A549 (cell line): ENCODE measurements around the gene VSNL1. TPM values are rescaled to one million over a fixed set of nuclear protein-coding genes. Genes with fewer than 3 reads are reported as not detected.
A peak's percentile ranks its signal among the peaks of the same experiment; 100 is the strongest.

Experiments
- ATAC-seq, 2 experiments: fragments of 200-7000 bp in 1 of 2; fragments of >200 bp in 1 of 2; cut with Nextera tagmentation in 1 of 2; cut with Tn5 transposase in 1 of 2; 3 replicates each; pipeline versions ENCODE4 v1.8.0 to v1.9.1; 2018 to 2020; ENCODE audit warnings: mild to moderate bottlenecking in 1 of 2, moderate library complexity in 1 of 2
- CTCF ChIA-PET: fragments of 300-600 bp; sonication (Branson Sonifier 250); formaldehyde crosslinking; extraction: SDS; loops from one replicate; lab custom pipeline; 2021; ENCODE audit warnings: antibody characterized with exemption, inconsistent platforms; lab: Yijun Ruan, JAX
- POLR2A ChIA-PET: fragments of 350-600 bp; formaldehyde crosslinking; extraction: SDS; loops from one replicate; lab custom pipeline; 2021; ENCODE audit warnings: antibody characterized with exemption, inconsistent platforms; lab: Yijun Ruan, JAX
- DNase-seq, 2 experiments: peaks; one replicate each; pipeline versions ENCODE4 v3.0.0 to v3.0.0-alpha.2; 2011 to 2016; ENCODE audit warnings: low read depth in 1 of 2, low spot score in 1 of 2
- FAIRE-seq: peaks from 2 replicates; lab custom pipeline; 2011; peaks lifted over from hg19 to GRCh38; lab: Jason Lieb, UNC
- H3K27ac ChIP-seq, 2 experiments: fragments of >200 bp; sonication (Bioruptor Twin); formaldehyde crosslinking; 3 replicates each; pipeline ENCODE4 v1.5.1; 2016 to 2017
- H3K4me1 ChIP-seq: fragments of >200 bp; sonication (Bioruptor Twin); formaldehyde crosslinking; 3 replicates; pipeline ENCODE4 v1.6.1; 2016
- H3K4me2 ChIP-seq: fragments of >200 bp; sonication (Bioruptor Twin); formaldehyde crosslinking; 3 replicates; pipeline ENCODE4 v1.6.1; 2016
- H3K4me3 ChIP-seq: fragments of >200 bp; sonication (Bioruptor Twin); formaldehyde crosslinking; 3 replicates; pipeline ENCODE4 v1.5.1; 2016
- H3K9me3 ChIP-seq: fragments of >200 bp; sonication (Bioruptor Twin); formaldehyde crosslinking; 3 replicates; pipeline ENCODE4 v1.6.1; 2016
- BHLHE40 ChIP-seq: IDR thresholded peaks from 2 replicates; pipeline ENCODE4 v1.6.1; 2012; ENCODE audit warnings: low read depth, low read length, inconsistent platforms
- ESRRA ChIP-seq: fragments of 150-350 bp; IDR thresholded peaks from 2 replicates; pipeline ENCODE4 v1.6.1; 2014; ENCODE audit warnings: mild to moderate bottlenecking, low read length, borderline replicate concordance
- FOSB ChIP-seq: fragments of 250-450 bp; sonication (Bioruptor Pico); IDR thresholded peaks from 2 replicates; pipeline ENCODE4 v1.5.0; 2020; ENCODE audit warnings: mild to moderate bottlenecking, moderate library complexity
- FOSL2 ChIP-seq, 2 experiments: fragments of 450-650 bp in 1 of 2; fragments of >200 bp in 1 of 2; sonication (Bioruptor Twin) in 1 of 2; formaldehyde crosslinking; IDR thresholded peaks; 2 replicates each; pipeline versions ENCODE4 v1.5.0 to v1.6.1; 2016 to 2020; ENCODE audit warnings: mild to moderate bottlenecking in 1 of 2, moderate library complexity in 1 of 2
- GATA3 ChIP-seq: IDR thresholded peaks from 2 replicates; pipeline ENCODE4 v1.6.1; 2012; ENCODE audit warnings: borderline replicate concordance
- KDM1A ChIP-seq: fragments of 200-600 bp; sonication (generic); IDR thresholded peaks from 2 replicates; pipeline ENCODE4 v1.6.1; 2016; ENCODE audit warnings: low read depth, mild to moderate bottlenecking
- KDM5A ChIP-seq: fragments of 200-600 bp; sonication (generic); IDR thresholded peaks from 2 replicates; pipeline ENCODE4 v1.6.1; 2016; ENCODE audit warnings: antibody characterized with exemption, mild to moderate bottlenecking
- MAFK ChIP-seq: fragments of 450-650 bp; IDR thresholded peaks from 2 replicates; pipeline ENCODE4 v1.6.1; 2014; ENCODE audit not compliant: partially characterized antibody
- NR3C1 ChIP-seq: fragments of >200 bp; sonication (Bioruptor Twin); formaldehyde crosslinking; IDR thresholded peaks from 3 replicates; pipeline ENCODE4 v1.6.1; 2017
- PHF8 ChIP-seq: fragments of 200-600 bp; sonication (generic); IDR thresholded peaks from 2 replicates; pipeline ENCODE4 v1.6.1; 2016; ENCODE audit warnings: low read depth, mild to moderate bottlenecking, antibody characterized with exemption, moderate library complexity, borderline replicate concordance
- POLR2A ChIP-seq: IDR thresholded peaks from 2 replicates; pipeline ENCODE4 v1.6.1; 2012; ENCODE audit warnings: mild to moderate bottlenecking, low read length
- RARB ChIP-seq: fragments of 250-450 bp; sonication (Bioruptor Pico); IDR thresholded peaks from 2 replicates; pipeline ENCODE4 v1.8.0; 2021; ENCODE audit warnings: mild to moderate bottlenecking, moderate library complexity
- RCOR1 ChIP-seq: fragments of 150-350 bp; IDR thresholded peaks from 2 replicates; pipeline ENCODE4 v1.6.1; 2014; ENCODE audit warnings: antibody characterized with exemption, low read length, low read depth
- RNF2 ChIP-seq: fragments of 200-600 bp; sonication (generic); IDR thresholded peaks from 2 replicates; pipeline ENCODE4 v1.6.1; 2016; ENCODE audit warnings: low read depth, mild to moderate bottlenecking, antibody characterized with exemption, moderate library complexity, borderline replicate concordance
- SREBF2 ChIP-seq: fragments of 450-650 bp; IDR thresholded peaks from 2 replicates; pipeline ENCODE4 v1.6.1; 2014; ENCODE audit warnings: mild to moderate bottlenecking, moderate library complexity
- ZFP36 ChIP-seq: fragments of 450-650 bp; IDR thresholded peaks from 2 replicates; pipeline ENCODE4 v1.6.1; 2014; ENCODE audit warnings: borderline replicate concordance; ENCODE audit not compliant: partially characterized antibody
- WGBS: methylation state at CpG from one replicate; pipeline ENCODE4 v1.1.6; 2017; ENCODE audit errors: missing lambda C conversion rate; 5-methylcytosine and 5-hydroxymethylcytosine counted together
- polyA plus RNA-seq, 4 experiments: library from polyadenylated mRNA; depleted of rRNA in 3 of 4; stranded (reverse); fragments of >200 nt; fragmentation: RNase III in 1 of 4; extraction: RNeasy Plus Mini Kit Qiagen cat#74134 plus additional on column Dnase treatment in 1 of 4; gene quantifications; 2 replicates in 3 of 4; 3 replicates in 1 of 4; pipeline ENCODE4 v1.2.3, GENCODE V29; 2011 to 2017
- TF ChIP-seq, protein P1 (sequence below): fragments of 200-600 bp; sonication (generic); IDR thresholded peaks from 2 replicates; pipeline ENCODE4 v1.6.1; 2016; ENCODE audit warnings: antibody characterized with exemption, mild to moderate bottlenecking, moderate library complexity
- TF ChIP-seq, protein P2 (sequence below): fragments of >200 bp; sonication (Bioruptor Twin); formaldehyde crosslinking; IDR thresholded peaks from 3 replicates; pipeline ENCODE4 v1.5.1; 2016
- TF ChIP-seq, protein P3 (sequence below): fragments of 250-450 bp; sonication (Bioruptor Pico); IDR thresholded peaks from 2 replicates; pipeline ENCODE4 v1.5.0; 2021; ENCODE audit warnings: mild to moderate bottlenecking, moderate library complexity, borderline replicate concordance
- TF ChIP-seq, protein P4 (sequence below): fragments of 150-350 bp; IDR thresholded peaks from 2 replicates; pipeline ENCODE4 v1.6.1; 2014; ENCODE audit warnings: low read depth, mild to moderate bottlenecking, low read length

The VSNL1 gene
- polyA plus RNA-seq, 2 of the 4 experiments (the other 2 are of a cell fraction) = not detected

DNA sequence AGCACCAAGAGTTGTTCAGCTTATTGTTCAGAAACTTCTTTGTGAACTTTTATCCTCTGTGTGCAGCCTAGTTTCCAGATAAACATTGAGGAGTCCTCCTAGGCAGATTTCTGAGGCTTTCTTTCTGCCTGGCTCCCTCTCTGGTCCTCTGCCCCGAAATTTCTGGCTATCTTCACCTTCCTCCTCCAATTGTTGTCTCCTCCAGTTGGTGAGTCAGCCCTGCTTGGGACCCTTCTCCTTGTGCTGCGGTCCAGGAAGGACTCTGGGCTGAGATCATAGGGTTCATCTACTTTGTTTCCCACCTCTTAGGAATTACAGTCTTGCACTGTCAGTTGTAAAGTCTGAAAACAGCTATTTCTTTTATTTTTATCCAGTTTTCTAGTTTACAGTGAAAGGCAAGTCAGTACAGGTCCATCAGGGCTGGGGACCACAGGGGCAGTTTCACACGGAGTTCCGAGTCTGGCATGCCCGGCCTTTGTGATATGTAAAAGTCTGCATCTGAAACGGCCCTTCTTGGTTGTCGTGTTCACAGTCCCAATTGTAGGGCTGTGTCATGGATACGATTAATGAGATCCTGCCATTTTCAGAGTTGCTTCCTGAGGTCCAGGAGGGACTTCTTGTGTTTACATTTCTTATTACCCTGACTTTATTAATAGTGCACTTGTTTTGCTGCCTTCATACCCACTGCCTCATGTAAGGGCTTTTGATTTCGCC, 112.3 kb downstream of the VSNL1 start:
- no peak overlapping the region for H3K27ac ChIP-seq
- ATAC-seq (no peak), DNase-seq (no peak), FAIRE-seq (no peak)
- WGBS = 81% methylated on average over 9 of the region's 9 CpGs
- H3K4me1 ChIP-seq = no peaks in the 10 kb centered on the region
- H3K4me2 ChIP-seq = no peak overlapping the region
- H3K9me3 ChIP-seq = no peaks in the 10 kb centered on the region
- H3K4me3 ChIP-seq = no peak overlapping the region
- TF ChIP-seq MAFK (no peak), POLR2A (no peak), ZFP36 (no peak), KDM1A (no peak), FOSB (CRISPR knock-in tag) (no peak), ESRRA (no peak), FOSL2 (IDR thresholded peaks at IDR 0.05) (no peak), FOSL2 (CRISPR knock-in tag; IDR thresholded peaks at IDR 0.05) (no peak), SREBF2 (no peak), KDM5A (no peak), NR3C1 (no peak), RCOR1 (no peak), RNF2 (no peak), BHLHE40 (no peak), GATA3 (no peak), RARB (CRISPR knock-in tag) (no peak), PHF8 (no peak)
- TF ChIP-seq, protein P1, sequence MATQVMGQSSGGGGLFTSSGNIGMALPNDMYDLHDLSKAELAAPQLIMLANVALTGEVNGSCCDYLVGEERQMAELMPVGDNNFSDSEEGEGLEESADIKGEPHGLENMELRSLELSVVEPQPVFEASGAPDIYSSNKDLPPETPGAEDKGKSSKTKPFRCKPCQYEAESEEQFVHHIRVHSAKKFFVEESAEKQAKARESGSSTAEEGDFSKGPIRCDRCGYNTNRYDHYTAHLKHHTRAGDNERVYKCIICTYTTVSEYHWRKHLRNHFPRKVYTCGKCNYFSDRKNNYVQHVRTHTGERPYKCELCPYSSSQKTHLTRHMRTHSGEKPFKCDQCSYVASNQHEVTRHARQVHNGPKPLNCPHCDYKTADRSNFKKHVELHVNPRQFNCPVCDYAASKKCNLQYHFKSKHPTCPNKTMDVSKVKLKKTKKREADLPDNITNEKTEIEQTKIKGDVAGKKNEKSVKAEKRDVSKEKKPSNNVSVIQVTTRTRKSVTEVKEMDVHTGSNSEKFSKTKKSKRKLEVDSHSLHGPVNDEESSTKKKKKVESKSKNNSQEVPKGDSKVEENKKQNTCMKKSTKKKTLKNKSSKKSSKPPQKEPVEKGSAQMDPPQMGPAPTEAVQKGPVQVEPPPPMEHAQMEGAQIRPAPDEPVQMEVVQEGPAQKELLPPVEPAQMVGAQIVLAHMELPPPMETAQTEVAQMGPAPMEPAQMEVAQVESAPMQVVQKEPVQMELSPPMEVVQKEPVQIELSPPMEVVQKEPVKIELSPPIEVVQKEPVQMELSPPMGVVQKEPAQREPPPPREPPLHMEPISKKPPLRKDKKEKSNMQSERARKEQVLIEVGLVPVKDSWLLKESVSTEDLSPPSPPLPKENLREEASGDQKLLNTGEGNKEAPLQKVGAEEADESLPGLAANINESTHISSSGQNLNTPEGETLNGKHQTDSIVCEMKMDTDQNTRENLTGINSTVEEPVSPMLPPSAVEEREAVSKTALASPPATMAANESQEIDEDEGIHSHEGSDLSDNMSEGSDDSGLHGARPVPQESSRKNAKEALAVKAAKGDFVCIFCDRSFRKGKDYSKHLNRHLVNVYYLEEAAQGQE = no peak
- TF ChIP-seq, protein P2, sequence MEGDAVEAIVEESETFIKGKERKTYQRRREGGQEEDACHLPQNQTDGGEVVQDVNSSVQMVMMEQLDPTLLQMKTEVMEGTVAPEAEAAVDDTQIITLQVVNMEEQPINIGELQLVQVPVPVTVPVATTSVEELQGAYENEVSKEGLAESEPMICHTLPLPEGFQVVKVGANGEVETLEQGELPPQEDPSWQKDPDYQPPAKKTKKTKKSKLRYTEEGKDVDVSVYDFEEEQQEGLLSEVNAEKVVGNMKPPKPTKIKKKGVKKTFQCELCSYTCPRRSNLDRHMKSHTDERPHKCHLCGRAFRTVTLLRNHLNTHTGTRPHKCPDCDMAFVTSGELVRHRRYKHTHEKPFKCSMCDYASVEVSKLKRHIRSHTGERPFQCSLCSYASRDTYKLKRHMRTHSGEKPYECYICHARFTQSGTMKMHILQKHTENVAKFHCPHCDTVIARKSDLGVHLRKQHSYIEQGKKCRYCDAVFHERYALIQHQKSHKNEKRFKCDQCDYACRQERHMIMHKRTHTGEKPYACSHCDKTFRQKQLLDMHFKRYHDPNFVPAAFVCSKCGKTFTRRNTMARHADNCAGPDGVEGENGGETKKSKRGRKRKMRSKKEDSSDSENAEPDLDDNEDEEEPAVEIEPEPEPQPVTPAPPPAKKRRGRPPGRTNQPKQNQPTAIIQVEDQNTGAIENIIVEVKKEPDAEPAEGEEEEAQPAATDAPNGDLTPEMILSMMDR = no peak
- TF ChIP-seq, protein P3, sequence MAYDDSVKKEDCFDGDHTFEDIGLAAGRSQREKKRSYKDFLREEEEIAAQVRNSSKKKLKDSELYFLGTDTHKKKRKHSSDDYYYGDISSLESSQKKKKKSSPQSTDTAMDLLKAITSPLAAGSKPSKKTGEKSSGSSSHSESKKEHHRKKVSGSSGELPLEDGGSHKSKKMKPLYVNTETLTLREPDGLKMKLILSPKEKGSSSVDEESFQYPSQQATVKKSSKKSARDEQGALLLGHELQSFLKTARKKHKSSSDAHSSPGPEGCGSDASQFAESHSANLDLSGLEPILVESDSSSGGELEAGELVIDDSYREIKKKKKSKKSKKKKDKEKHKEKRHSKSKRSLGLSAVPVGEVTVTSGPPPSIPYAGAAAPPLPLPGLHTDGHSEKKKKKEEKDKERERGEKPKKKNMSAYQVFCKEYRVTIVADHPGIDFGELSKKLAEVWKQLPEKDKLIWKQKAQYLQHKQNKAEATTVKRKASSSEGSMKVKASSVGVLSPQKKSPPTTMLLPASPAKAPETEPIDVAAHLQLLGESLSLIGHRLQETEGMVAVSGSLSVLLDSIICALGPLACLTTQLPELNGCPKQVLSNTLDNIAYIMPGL (CRISPR knock-in tag) = no peak
- CTCF ChIA-PET = interaction anchor here (1.2 kb wide), 1 partner anchor 1035 kb away, joined by 3 read pairs; no protein-coding TSS in a partner anchor
- POLR2A ChIA-PET = no interaction called here

DNA sequence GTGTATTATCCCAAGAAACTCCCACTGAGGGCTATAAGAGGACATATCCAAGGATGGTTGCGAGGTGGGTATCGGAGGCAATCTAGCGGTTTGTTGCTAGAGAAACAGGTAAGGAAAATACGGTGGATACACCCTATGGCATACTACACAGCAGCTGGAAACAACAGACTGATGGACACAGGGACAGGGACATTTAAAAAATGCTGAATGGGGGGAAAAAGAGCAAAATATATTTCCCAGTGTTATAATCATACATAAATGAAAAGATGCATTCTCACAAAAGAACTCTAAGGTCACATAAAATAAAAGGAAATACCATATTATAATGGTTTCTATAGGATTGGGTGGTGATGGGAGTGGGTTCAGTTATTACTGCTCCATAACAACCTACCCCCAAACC, 117.3 kb downstream of the VSNL1 start:
- DNase-seq (no peak), ATAC-seq (no peak), FAIRE-seq (no peak)
- H3K4me2 ChIP-seq = no peak overlapping the region
- peak; percentile 40 for TF ChIP-seq MAFK
- TF ChIP-seq, protein P4, sequence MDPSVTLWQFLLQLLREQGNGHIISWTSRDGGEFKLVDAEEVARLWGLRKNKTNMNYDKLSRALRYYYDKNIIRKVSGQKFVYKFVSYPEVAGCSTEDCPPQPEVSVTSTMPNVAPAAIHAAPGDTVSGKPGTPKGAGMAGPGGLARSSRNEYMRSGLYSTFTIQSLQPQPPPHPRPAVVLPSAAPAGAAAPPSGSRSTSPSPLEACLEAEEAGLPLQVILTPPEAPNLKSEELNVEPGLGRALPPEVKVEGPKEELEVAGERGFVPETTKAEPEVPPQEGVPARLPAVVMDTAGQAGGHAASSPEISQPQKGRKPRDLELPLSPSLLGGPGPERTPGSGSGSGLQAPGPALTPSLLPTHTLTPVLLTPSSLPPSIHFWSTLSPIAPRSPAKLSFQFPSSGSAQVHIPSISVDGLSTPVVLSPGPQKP = no peak
- no peak overlapping the region for H3K4me3 ChIP-seq
- ChIA-PET POLR2A (no interaction called here), CTCF (interaction anchor here (1.8 to 9.1 kb wide), 2 partner anchors 13 kb away, joined by 8 to 88 read pairs; no protein-coding TSS in a partner anchor)
- WGBS = 97% methylated on average over 4 of the region's 4 CpGs
- H3K27ac ChIP-seq = no peak overlapping the region
- no peaks in the 10 kb centered on the region for H3K9me3 ChIP-seq
- no peaks in the 10 kb centered on the region for H3K4me1 ChIP-seq
